Stimulated activated CD4-positive, alpha-beta T cell treated with anti-CD3 and anti-CD28 coated beads, Interleukin-2, amount 100 ng/mL, for 4 hours (primary cell): ENCODE data around the gene CYFIP1.
"Not testable (repeated sequence)": the region's sequence is repeated elsewhere in the genome, so short reads cannot be mapped to it uniquely, and the experiment has no call there.

ENCODE experiments used
- DNase-seq: peaks from one replicate; pipeline ENCODE4 v3.0.0-alpha.2; 2020; ENCODE audit warnings: low read depth

CYFIP1 gene

DNA sequence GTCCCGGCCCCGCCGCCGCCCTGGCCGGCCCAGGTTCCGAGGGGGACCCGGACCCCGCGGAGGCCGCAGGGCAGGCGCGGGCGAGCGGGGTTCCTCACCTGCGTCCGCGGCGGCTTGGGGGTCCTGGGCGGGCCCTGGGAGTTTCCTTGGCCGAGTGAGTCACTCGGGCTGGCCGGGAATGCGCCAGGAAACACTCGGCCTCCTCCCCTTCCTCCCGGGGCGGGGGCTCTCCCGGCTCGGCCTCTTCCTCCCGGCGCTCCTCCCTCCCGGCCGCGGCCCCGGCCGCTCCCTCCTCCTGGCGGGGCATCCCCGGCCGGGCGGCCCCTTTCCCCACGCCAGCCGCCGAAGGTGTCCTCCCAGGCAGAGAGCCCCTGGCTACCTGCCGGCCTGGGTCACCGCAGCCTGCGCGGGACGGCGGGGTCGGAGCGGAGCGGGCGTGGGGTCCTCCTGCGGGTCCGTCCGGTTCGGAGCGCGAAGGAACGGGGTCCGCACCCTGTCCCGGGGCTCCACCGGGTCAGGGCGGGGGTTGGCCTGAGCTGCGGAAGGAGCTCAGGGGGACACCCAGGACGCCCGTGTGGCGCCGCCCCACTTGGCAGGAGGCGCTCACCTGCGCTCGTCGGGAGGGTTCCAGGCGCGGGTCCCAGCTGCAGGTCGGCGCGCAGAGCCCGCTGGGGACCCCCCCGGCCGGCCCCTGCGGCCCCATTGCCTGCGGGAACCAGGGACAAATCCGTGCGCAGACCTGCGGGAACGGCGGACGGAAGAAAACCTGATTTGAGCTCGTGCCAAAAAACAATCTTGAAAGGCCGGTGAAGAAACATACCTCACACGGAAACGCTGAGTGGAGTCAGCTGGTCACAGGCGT is at the start of gene CYFIP1:
Gene CYFIP1, minus strand, starts transcription at position 180 of the 862 bp plus-strand sequence. CDS start 33,083 bp downstream, outside the sequence.
- DNase-seq: no peak

DNA sequence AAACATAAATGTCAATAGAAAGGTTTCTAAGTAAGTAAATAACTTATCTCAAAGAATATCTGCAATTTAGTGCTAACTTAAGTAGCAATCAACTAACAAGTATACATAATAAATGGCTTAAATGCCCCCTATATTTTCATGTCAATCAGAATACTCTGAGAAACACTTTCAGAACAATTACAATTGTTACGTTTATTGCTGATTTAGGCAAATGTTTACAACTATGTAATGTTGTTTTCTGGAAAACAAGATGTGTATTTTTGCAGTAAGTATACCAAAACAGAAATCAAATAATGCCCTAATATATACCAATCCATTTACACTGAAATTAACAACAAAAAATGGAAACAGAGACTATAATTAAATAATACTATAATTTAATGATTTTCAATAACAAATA is 46.0 kb upstream of the CYFIP1 start:
- no peak for DNase-seq

DNA sequence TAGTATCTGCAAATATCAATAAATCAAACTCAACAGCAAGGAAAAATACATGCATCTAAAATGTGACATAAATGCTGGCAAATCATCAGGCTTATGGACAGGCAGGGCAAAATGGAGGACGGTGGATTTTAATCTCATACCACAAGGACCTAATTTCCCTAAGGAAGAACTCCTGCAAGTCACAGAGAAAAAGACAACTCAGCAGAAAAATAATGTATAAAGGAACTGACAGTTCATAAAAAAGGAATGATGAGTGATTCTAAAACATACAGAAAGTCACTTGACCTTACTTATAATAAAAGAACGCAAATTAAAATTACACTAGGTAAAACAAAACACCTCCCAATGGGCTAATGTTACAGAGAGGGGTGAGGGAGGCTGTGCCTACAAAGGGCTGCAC is 42.0 kb upstream of the CYFIP1 start:
- DNase-seq: no peak

DNA sequence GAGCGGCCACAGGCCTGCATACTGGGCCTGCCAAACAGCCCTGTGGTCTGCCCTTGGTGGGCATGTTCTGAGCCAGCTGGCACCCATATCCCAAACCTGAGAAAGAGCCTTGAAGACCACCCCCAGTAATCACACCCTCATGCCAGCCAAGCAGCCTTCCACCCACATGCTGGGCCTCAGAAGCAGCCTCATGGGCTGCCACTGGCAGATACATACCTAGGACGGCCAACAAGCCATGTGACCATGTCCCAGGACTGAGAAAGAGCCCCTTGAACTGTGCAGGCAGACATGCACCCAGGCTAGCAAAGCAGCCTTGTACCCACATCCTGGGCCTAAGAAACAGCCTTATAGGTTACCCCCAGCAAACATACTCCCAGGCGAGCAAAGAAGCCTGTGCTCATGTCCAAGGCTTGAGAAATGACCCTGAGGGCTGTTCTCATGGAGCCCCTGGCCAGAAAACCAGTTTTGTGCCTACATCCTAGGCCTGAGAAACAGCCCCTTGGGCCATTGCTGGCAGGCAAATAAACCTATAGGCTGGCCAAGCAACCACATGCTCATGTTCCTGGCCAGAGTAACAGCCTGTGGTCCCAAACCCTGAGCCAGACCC is 34.3 kb upstream of the CYFIP1 start:
- DNase-seq: no peak

DNA sequence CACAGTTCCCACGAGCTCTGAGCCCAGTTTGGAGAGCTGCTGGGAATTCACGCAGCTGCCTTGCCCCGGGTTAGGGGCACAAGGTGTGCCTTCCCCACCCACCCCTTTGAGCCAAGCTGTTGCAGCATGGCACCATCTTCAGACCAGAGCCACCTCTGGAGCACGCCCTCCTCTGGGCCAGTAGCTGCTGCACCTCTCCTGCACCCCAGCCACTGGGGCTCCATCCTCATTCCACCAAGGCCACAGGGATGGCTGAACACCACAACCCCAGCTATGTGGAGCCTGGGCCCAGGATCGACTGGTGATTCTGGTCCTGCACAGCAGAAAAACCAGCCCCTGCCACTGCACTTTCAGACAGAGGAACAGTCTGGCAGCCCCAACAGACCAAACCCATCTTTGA is 33.5 kb upstream of the CYFIP1 start:
- DNase-seq: no peak

DNA sequence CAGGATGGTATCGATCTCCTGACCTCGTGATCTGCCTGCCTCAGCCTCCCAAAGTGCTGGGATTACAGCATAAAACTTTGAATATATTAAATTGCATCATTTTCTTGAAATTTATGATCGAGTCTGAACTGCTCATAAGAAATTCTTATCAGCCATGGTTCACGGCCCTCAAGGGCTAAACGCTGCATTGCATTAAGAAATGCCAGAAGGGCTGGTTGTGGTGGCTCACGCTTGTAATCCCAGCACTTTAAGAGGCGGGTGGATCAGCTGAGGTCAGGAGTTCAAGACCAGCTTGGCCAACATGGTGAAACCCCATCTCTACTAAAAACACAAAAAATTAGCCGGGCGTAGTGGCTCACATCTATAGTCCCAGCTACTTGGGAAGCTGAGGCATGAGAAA is 32.4 kb upstream of the CYFIP1 start:
- DNase-seq: not testable (repeated sequence)

DNA sequence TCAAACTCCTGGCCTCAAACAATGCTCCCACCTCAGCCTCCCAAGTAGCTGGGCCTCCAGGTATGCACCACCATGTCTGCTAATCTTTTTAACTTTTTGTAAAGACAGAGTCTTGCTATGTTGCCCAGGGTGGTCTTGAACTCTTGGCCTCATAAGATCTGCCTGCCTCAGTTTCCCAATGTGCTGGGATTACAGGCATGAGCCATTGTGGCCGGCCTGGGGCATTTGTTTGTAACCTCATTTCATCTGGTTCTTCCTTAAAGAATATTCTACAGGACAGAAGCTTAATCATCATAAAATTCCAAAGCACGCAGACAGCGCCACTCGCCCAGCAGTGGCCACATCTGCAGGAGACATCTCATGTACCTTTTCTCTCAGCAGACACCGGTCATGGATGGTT is 23.6 kb upstream of the CYFIP1 start:
- no peak for DNase-seq

DNA sequence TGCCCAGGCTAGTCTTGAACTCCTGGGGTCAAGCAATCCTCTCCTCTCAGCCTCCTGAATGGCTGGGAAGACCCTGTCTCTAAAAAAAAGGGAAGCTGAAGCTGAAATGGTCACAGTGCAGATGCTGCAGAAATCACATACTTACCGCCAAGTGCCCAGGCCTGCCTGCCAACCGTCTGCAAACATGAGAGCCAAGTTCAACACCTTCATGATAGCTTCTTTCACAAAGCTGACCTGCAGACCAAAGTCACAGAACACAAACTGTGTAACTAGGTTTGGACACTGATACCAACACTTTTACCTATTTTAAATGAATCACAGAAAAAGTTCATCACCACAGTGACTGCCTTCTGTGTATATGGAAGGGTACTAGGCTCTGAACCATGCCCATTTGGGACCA is 22.8 kb upstream of the CYFIP1 start:
- DNase-seq: no peak

DNA sequence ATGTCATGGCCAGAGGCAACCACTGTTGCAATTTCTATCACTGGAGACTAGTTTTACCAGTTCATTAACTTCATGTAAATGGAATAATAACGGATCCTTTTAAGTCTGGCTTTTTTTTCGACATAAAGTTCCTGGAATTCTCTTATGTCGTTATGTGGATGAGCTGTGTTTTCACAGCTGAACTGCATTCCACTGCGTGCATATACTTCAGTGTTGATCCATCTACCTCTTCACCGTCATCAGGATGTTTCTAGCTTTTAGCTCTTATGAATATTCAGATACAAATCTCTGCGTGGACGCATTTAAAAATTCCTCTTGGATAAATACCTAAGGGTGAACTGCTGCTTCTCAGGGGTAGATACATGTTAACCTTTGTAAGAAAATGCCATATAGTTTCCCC is 15.6 kb upstream of the CYFIP1 start:
- DNase-seq: no peak

DNA sequence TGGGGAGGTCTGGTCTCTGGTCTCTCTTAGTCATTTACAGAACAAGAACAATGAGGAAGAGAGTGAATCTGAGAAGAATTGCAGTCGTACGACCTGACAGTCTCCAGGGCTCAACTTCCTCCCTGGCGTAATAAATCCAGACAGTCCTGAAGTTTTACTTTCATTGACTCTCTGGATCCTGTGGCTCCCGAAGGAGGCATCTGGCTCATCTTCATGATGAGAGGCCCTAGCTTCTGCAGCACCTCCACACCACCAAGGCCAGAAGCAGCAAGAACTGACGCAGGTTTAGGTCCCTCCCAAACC is 11.8 kb upstream of the CYFIP1 start:
- DNase-seq: no peak

DNA sequence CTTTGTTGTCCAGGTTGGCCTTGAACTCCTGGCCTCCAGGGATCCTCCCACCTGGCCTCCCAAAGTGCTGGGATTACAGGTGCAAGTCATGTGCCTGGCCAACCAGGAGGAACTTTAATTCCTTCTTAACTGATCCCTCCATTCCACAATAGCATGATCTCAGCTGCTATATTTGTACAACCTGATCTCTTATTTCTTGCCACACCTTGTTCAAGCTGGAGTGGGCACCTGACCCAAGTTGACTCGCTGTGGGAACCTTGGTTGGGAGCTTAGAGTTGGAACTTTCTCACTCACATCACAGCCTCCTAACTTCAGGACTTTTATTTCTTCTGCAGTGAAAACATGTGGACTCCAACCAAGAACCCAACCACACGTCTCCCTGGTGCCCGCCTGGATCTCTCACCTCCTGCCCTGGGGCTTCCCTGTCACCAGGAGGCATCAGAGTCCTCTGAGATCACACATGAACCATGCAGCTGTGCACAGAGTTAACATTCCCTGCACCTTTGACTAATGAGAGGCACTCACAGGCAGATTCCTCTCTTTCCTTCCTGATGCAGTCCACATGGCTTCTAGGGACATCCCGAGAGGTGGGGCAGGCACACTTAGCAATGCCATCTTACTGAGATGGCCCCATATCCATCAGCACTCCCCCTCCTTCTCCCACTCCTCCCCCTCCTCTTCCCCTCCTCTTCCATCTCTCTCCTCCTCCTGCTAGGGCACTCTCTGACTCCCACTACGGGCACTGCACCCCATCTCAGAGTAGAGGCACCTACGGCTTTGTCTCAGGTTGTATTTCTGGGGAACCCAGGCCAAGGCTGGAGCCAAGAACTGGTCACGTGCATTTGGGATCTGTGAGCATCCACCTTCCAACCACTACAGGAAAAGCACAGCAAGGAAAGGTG is 9.7 kb upstream of the CYFIP1 start:
- DNase-seq: no peak

DNA sequence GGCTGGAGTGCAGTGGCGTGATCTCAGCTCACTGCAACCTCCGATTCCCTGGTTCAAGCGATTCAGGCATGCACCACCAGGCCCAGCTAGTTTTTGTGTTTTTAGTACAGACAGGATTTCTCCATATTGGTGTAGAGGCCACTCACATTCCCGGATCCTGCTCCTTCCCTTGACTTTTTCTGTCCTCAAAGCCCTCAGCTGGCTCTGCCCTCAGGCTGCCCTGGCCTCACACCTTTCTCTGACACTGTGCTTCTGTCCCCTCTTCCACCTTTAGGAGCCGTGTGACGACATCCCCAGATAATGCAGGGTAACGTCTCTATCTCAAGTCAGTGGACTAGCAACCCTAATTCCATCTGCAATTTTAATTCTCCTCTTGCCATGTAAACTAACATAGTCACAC is 8.6 kb upstream of the CYFIP1 start:
- DNase-seq: no peak

DNA sequence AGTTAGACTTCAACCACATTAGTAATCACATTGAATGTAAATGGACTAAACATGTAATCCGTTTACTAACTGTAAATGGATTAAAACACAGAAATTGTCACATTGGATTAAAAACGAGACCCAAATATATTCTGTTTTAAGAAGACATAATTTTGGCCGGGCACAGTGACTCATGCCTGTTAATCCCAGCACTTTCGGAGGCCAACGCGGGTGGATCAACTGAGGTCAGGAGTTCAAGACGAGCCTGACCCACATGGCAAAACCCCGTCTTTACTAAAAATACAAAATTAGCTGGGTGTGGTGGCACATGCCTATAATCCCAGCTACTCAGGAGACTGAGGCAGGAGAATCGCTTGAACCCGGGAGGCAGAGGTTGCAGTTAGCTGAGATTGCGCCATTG is 1.8 kb upstream of the CYFIP1 start:
- DNase-seq: not testable (repeated sequence)

DNA sequence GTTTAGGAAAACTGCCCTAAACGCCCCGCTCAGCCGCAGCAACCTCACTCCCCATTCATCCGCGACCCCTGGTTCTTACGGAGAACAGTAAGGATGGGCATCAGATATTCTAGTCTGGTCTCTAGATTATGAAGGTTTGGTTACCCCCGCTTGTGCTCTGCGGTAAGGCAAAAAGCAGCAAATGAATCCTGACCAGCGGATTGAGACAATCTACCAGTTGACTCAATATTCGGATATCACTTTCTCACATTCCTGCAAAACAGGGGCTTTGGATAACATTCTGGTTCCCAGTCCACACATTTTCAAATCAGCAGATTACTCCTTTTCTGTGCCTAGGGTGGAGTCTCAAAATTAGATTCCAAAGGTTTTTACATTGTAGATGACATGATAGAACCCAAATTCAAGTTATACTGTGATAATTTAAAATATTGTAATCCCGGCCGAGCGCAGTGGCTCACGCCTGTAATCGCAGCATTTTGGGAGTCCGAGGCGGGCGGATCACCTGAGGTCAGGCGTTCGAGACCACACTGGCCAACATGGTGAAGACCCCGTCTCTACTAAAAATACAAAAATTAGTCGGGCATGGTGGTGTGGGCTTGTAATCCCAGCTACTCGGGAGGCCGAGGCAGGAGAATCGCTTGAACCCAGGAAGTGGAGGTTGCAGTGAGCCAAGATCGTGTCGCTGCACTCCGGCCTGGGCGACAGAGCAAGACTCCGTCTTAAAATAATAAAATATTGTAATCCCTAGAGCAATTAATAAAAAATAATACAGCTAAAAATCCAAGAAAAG is 1.1 kb upstream of the CYFIP1 start:
- DNase-seq: no peak

DNA sequence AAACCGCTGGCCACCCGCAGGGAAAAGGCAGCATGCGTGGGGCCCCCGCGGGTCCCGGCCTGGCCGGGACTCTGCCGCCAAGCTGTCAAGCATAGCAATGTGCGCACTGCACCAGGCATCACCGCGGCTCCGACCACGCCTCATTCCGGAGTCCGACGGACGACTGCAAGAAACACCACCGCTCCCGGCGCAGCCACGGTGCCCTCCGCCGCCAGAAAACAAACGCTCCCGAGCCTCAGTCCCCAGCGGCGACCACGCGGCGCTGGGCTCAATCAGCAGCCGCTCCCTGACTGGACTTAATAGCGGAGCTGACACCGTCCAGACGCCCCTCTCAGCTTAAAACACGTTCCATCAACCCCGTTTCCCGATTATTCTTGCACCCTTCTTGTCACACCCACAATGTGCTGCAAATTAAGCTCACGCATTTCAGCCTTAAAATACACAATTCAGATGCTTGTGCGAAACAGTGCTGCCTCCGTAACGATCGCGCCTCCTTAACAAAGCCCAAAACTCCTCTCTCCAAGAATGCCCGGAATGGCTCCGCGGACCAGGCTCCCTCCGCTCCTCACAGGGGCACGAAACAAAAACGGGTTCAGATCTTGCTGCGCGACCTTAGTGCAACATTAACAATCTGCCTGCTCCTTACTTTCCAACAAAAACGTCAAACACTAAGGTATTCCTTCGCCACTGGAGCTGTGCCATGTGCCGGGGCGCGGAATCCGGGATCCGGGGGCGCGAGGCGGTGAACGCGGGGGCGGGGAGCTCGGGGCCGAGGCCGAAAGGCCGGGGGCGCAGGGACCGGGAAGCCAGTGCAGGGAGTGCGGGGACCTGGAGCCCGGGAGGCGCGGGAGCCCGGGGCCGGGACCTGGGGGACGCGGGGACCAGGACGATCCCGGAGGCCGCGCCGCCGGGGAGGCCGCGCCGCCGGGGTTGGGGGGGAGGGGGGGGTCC is 655 bp downstream of the CYFIP1 start:
- no peak for DNase-seq

DNA sequence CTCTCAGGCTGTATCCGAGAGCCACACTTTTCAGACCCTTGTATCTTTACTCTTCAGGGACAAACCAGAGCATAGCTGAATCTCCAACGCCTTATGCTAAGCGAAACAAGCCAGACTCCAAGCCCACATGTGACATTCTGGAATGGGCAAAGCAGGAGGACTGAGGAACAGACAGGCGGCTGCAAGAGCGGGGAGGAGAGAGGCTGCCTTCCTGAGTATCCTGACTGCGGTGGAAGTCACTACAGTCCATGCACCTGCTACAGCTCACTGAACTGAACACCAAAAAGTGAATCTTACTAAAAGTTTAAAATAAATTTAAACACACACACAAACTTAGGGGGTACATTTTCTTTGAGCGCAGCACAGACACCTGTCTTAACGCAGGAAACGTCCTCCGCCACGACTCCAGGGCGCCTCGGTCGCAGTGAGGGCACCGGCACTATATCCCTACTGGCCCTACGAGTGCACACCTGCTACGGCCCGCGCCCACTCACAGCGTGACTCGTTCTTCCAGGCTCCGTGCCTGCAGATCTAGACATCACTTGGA is 1.4 kb downstream of the CYFIP1 start:
- no peak for DNase-seq

DNA sequence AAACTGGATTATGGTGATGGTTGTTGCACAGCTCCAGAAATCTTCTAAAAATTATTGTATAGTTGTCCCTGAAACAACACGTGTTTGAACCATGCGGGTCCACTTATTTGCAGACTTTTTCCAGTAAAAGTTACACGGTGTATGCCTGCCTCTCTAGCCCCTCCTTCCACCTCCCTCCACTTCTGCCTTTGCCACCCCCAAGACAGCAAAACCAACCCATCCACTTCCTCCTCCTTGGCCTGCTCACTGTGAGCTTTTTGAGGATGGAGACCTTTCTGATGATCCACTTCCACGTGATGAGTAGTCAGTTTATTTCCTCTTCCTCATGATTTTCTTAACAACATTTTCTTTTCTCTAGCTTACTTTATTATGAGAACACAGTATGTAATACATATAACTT is 5.4 kb downstream of the CYFIP1 start:
- no peak for DNase-seq

DNA sequence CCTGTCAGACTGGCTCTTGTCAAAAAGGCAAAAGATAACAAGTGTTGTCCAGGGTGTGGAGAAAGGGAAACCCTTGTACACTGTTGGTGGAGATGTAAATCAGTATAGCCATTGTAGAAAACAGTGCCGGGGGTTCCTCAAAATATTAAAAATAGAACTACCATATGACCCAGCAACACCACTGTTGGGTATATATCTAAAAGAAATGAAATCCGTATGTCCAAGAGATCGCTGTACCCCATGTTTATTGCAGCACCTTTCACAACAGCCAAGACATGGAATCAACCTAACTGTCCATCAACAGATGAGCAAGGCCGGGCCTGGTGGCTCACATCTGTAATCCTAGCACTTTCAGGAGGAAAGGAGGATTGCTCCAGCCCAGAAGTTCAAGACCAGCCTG is 6.2 kb downstream of the CYFIP1 start:
- DNase-seq: no peak

DNA sequence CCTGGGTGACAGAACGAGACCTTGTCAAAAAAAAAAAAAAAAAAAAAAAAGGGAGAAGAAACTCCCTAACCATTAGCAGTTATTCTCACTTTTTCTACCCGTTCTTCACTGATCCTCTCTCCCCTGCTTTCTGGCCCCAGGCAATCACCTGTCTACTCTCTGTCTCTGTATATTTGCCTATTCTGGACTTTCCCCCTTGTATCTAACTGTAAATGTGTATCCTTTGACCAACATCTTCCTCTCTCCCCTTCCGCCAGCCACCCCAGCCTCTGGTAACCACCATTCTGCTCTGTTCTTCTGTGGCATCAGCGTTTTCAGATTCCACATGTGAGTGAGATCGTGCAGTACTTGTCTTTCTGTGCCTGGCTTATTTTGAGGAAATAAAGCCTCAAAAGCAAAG is 6.9 kb downstream of the CYFIP1 start:
- no peak for DNase-seq

DNA sequence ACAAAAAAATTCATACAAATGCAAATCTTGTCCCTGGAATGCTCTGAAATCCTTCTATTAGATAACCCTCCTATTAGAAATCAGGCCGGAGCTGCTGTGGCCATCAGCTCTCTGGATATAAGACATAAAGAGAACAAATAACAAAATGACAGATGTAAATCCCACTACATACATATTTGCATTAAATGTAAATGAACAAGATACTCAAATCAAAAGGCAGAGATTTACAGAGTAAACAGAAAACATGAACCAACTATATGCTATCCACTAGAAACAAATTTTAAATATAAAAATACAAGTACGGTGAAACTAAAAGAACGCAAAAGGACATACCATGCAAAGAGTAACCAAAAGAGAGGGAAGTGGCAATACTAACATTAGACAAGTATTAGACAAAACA is 10.7 kb downstream of the CYFIP1 start:
- no peak for DNase-seq

DNA sequence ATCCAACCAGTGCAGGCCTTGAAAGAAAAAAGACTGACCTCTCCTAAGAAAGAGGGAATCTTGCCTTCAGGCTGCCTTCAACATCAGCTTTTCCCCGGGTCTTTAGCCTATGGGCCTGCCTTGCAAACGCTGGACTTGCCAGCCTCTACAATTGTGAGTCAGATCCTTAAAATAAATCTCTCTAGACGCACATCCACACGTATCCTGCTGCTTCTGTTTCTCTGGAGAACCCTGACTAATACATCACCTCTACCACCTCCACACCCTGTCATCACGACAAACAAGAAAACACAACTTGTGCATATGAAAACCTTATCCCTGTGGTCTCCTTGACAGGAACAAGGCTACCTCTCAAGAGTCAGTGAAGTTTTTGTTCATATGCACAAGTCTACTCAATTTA is 11.8 kb downstream of the CYFIP1 start:
- no peak for DNase-seq
